DOHH2 (cell line): ENCODE data around the gene PDPR.

Experiments
- CTCF ChIP-seq: fragments of 200-600 bp; sonication (generic); IDR thresholded peaks from one replicate; pipeline ENCODE4 v1.5.1; 2014; ENCODE audit warnings: antibody characterized with exemption, mild to moderate bottlenecking, low read depth, low read length; ENCODE audit not compliant: poor library complexity, severe bottlenecking
- EZH2phosphoT487 ChIP-seq: fragments of 200-600 bp; sonication (generic); IDR thresholded peaks from 2 replicates; pipeline ENCODE4 v1.6.1; 2017; ENCODE audit warnings: borderline replicate concordance, mild to moderate bottlenecking, antibody characterized with exemption, low read length, moderate library complexity, mixed read lengths

GRCh38 chr16:70152578-70153302 is 38.6 kb downstream of the PDPR start:
- no peak for TF ChIP-seq CTCF
- no peak for TF ChIP-seq EZH2phosphoT487
